HG02571 (cell line): ENCODE measurements around the gene ZNF831.

ENCODE experiments used
- ATAC-seq: cut with Tn5 transposase; IDR thresholded peaks from one replicate; pipeline ENCODE4 v1.9.1; 2021; ENCODE audit warnings: mild to moderate bottlenecking, moderate library complexity; ENCODE audit not compliant: unreplicated experiment

ZNF831 gene

DNA sequence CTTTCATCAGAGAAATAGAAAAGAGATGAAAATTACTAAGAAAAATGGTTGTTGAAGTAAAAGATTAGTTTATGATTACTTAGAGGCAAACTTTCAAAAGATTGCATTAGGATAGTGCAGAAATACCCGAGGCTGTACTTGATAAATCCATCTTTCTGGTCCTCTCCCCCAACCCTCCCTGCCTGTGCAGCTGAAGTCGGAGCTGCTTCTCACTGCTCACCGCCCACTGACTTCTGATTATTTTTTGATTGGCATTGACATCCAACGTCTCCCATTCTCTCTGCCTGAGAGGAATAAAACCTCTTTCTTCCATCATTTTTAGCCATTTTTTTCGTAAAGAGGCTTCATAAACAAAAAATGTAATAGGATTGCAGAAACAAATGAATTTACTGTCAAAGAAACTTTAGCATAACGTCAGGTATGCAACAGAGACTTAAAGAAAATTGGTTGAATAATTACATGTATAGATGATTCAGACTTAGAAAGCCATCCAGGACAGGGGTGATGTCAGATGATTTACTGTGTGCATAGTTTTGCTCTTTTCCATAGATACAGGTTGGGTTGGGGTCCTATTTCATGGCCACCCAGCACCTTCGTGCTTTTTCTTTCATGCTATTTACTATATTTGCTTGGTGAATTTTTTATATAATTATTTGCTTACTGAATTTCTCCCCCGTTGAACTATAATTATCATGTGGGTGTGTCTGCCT, 83.2 kb downstream of the ZNF831 start:
- ATAC-seq, result no peak

DNA sequence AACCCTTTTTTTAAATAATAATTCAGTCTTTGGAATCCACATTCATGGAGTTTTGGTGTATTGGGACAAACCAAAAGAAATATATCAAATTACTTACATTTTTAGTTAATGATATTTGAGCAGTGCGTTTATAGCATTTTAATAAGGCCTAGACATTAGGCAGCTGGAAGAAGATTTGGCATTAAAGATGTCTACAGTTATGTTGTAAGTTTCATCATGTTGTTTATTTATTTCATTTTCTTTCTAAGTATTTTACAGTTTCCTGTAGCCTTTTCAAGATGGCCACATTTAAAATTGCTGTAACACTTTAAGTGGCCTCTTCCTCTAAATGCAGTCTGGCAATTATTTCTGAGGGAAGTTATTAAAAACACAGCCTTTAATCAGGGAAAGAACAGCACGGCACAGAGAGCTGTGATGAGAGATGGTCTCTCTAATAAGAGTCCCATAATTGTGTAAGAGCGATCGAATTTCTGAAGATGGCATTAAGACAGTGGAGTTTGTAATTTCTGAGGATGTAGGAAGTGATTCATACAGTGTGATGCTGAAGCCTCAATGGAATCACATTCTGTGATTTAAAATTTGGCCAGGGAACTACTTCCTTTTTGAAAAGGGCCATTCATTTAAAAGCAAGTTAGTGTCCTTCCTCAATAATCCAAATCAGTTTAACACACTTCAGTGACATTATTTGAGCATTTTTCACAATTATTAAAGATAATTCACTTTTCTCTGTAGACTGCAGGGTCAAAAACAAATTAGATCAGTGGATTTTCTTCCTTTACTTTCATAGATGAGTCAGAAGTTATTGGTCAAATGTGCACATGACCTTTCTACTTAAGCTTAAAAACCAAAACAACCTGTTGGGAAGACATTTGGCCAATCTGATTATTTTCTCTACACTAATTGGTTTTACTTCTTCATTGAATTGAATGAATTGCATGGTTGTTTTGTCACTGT, 84.4 kb downstream of the ZNF831 start:
- ATAC-seq, result no peak

- no peak for ATAC-seq
Observed at GRCh38 chr20:59250293-59250692, 86.7 kb downstream of the ZNF831 start.

GRCh38 chr20:59253325-59253724, 89.7 kb downstream of the ZNF831 start:
- ATAC-seq, result no peak

- no peak for ATAC-seq
Observed at GRCh38 chr20:59253779-59254319, 90.2 kb downstream of the ZNF831 start.

DNA sequence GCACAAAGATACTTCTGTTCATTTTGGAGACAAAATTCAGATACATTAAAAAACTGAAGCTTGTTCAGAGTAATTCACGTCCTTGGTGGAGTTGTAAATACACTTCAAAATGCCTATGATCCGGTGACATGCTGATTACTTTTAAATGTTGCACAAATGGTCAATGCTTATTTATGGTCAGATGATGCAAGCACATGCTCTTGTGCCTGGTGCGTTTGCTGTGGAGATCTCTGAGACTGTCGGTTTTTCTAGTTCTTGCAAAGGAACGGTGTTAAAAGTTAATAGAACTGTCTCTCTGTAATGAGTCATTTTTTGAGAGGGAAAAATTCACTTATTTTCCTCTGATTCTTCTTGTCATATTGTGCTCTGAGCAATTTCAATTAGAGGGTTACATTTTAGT, 91.6 kb downstream of the ZNF831 start:
- ATAC-seq, result no peak

GRCh38 chr20:59258221-59258621, 94.6 kb downstream of the ZNF831 start:
- ATAC-seq, result no peak

- ATAC-seq, result no peak
Observed at GRCh38 chr20:59259946-59260345, 96.3 kb downstream of the ZNF831 start.

GRCh38 chr20:59265298-59265697, 101.7 kb downstream of the ZNF831 start:
- no peak for ATAC-seq

- ATAC-seq, result no peak
Observed at GRCh38 chr20:59268870-59269269, 105.2 kb downstream of the ZNF831 start.

- ATAC-seq, result no peak
Observed at GRCh38 chr20:59269411-59270025, 105.9 kb downstream of the ZNF831 start.

GRCh38 chr20:59270380-59270779, 106.8 kb downstream of the ZNF831 start:
- no peak for ATAC-seq

GRCh38 chr20:59273739-59274357, 110.2 kb downstream of the ZNF831 start:
- no peak for ATAC-seq

- no peak for ATAC-seq
Observed at GRCh38 chr20:59276938-59277337, 113.3 kb downstream of the ZNF831 start.

DNA sequence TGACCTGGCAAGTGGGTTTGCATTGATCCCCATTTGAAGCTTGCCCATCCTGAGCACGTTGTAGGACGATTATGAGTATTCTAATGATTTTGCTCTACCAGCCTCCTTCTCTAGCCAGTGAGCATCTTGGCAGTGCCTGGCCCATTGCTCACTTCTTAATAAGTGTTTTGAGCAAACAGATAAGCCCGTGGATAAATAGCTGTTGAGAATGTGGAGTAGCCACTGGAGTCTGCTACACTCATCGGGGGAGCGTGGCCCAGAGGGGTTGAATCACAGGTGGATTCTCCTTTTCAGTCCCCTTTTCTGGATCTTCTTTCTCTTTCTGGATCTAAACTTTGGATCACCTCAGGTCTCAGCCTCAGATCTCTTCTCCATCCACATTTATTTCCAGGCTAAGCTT, 120.8 kb downstream of the ZNF831 start:
- ATAC-seq, result no peak

DNA sequence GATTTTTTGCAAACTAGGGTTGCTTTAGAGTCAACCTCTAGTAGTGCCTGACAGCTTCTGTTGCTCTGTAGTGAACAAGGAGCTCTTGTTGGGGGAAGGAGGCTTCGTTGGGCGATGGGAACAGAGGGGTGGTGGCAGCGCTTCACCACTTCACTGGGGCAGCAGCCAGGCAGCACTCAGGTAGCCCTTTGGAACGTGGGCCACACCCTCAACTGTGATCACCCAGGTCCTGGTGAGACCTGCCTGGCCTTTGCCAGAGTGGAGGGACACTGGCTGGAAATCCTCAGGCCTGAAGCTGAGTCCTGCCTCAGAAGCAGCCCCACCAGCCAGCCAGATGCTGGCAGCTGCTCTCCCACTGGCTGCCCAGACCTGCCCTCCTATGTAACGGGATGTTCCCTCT, 126.4 kb downstream of the ZNF831 start:
- ATAC-seq, result no peak

DNA sequence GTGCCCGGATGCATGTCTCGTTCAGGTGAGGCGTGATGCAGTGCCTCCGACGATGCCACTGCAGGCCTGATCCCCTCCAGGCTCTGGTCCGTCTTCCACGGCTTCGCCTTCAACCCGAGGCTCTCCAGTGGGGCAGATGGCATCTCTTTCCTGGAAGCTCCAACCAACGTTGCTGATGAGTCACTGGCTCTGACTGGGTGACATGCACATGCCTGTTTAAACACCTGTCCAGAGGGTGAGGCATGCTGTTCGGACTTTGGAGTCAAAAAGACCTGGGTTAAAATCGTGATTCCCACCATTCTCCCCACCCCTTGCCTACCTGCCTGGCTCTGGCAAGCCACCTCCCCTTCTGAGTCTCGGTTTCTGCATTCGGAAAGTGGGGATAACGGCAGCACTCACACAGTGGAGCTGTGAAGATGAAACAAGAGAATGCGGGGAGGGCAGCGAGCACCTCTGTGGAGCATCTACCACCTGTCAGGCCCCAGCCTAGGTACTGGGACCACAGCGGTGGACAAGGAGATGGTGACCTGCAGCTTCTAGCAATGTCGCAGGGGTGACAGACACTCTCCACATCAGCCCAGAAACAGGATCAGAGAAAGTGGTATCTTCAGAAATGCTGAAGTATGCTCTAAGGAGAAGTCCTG, 128.2 kb downstream of the ZNF831 start:
- no peak for ATAC-seq

DNA sequence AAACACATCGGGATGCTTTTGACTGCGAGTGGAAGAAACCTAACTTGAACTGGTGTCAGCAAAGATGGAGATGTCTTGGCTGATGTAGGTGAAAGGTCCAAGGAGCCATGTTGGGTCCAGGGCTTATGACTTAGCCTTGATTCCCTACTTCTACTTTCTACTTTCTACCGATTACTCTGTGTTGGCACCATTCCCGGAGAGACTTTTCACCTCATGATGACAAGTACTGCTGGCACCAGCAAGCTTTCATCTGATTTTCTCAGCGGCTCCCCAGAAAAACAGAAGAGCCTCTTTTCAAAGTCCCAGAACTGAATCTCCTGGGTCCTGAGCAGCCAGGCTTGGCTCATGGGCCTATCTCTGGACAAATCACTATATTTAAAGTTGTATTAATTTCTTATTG, 131.9 kb downstream of the ZNF831 start:
- ATAC-seq, result no peak

DNA sequence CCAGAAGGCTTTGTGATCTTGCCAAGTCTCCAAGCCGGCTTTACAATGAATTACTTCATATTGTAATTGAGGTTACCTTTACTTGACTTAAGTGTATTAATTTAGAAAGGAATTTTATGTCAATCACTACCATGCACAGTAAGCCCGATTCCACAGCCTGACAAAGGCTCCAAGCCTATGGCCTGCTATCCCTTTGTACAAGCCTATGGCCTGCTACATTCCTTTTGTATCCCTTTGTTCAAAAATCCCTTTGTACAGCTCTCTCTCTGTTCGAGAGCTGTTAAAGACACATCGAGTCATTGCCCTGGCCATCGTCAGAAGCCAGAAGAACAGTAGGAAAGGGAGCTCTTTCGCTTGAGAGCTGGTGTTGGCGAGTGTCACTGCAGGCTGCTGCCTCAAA, 134.1 kb downstream of the ZNF831 start:
- no peak for ATAC-seq

GRCh38 chr20:59299945-59300332, 136.3 kb downstream of the ZNF831 start:
- ATAC-seq, result no peak
